Skin of body (tissue), 2 donors: ENCODE measurements around the gene DCT. TPM values are rescaled to one million over a fixed set of nuclear protein-coding genes. Genes with fewer than 3 reads are reported as not detected.

Experiments used
- DNase-seq: peaks from one replicate; lab custom pipeline; 2025; lab: John Stamatoyannopoulos, UW
- total RNA-seq: library from RNA; depleted of rRNA; stranded (reverse); fragments of >200 nt; gene quantifications from one replicate; pipeline ENCODE4 v1.2.3, GENCODE V29; 2014

DCT gene
- total RNA-seq, 1 donor from 2014 or later = 28.3 TPM

DNA sequence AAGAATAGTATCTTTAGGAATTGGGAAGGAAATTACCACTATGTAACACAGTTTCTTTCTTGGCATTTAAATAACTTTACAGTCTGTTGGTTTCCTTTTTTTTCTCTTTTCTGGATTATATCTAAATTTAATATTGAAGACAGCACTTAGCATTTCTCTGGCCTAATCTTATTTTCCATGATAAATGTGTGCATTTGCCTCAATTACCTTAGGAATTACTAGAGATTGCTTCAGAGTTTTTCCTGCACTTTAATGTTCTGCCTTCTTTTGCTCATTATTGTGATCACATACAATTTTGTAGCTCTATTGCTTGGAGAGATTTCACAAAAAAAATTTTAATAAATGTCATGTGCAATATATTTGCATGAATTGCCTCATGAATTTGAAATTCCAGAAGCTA, 25.1 kb downstream of the DCT start:
- no peak for DNase-seq

DNA sequence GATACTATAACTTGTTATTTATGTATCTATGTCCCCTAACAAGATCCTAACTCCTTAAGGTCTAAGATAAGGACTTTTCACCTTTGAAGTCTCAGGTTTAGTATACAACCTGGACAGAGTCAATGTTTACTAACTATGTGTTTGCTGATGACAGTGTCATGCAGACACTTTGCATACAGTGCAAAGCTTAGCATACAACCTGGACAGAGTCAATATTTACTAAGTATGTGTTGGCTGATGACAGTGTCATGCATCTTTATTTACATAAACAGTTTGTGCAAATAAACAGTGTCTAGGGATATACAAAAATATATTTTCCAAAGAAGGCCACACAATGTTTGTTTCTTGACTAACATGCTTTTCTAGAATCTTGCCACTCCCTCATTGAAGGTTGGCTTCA, 34.7 kb downstream of the DCT start:
- no peak for DNase-seq

DNA sequence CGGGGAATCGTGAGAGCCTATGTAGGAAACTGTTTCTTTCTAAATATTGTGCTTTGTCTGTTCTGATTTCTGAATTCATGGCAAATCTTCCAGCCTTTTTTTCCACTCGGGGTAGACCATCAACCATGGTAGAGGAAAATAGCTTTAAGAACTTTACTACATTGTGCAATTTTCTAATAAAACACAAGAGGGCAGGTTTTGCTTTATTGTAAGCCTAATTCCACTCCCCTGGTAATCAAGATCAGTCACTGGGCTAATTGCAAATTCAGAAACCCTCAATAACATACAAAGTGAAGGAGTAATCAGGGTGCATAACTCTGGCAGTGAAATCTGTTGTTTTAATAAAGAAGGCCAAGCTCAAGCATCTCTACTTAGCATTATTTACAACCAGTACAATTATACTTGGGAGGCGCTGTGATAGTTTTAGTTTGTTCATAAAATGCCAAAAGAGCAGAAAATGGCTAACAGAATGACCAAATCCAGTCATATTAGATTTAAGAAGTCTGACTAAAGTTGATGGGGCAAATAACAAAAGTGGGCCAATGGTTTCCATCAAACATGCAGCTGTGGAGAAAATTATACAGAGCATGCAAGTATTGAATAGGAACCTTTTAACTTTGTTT, 43.8 kb downstream of the DCT start:
- DNase-seq = peak; percentile 26

DNA sequence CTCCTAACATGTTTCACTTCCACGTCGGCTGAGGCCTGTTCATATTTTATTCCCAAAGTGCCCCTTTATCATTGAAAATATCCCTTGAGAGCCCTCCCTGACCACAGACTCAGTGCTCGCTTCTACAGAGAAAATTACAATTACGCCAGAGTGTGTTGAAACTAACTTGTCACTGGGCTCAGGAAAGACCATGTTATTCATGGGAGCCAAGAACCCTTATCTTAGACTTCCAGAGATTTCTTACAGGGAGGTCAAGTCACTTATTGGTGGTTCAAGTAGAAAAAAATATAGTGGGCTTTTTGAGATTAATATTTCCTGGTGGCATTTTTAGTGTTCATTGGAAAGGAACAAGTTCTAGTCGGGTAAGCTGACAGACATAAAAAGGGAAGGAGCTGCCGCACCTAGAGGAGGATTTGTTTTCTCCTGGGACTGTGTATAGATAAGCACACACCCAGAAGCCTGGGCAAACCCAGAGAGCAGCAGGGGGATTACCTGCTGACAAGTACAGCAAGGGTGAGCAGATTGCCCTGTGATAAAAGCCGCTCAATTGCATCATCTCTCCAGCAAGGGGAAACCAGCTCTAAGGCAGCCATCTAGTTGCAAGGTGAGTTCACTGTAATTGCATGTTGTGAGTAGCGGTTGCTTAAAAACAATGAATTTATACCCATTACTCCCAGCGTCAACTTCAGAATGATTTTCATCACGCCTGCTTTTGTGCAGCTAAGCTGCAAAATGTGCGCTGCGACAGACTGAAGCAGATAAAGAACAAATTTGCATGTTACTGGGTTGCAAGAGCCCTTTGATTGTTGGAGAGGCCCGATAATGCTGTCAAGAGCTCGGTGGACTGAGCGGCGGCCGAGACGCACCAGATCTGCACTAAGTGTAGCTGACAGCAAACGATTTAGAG, 46.2 kb downstream of the DCT start:
- DNase-seq = no peak

DNA sequence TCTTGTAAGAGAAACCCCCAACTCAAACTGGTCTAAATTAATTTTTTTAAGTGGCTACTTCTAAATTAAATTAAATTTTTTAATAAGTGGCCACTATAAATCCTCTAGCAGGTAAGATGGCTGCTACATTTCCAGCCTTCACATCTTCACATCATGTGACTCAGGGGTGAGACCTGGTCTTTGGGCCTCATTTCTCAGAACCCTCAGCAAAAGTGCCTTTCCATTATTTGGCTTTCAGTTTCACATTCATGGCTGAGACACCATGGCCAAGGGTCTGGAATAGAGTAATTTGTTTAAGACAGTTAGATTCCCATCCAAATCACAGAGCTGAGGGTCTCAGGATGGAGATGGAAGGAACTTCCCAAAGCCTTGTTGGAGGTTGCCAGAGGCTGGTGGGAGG, 47.5 kb downstream of the DCT start:
- no peak for DNase-seq

DNA sequence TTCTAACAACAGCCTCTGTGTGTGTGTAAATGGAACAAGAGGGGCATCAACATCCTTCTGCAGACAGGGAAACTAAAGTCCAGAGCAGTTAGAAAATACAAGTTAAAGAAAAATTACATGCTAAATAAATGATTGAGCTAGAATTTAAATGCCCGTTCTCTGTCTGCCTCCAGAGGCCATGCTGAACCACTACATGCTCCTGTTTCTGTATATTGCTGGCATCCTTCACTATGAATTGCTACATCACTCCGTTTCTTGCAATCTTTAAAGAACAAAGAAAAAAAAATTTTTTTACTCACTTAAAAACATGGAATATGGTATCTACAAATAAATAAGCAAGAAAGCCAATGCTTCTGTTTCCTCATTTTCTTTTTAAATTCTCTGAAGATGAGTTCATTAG, 47.9 kb downstream of the DCT start:
- DNase-seq = no peak

DNA sequence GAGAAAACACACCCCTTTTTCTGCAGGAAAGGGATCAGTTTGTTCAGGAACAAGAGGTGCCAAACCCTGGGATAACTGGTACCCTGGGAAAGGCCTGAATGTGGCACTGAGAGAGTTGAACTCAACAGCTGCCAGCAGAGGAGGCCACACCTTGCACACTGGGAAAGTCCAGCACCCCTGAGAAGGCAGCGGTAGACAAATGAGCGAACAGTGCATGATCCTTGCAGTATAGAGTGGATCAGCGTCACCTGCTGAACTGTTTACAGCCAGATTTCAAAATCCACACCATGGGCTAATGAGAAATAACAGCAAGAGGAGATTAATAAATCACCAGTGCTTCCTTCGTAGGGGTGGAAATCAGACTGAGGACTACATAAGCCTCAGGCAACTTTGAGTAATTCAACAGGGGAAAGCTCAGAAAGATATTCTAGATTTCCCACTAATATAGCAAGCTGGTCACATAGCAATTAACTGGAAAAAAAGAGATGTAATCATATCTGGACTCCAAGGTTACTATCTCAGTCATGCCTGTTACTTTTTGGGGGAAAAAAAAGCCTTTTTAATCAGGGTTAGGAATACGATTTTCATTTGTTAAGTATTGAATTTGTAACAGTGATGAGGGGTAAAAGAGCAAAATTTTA, 52.0 kb downstream of the DCT start:
- DNase-seq = no peak

DNA sequence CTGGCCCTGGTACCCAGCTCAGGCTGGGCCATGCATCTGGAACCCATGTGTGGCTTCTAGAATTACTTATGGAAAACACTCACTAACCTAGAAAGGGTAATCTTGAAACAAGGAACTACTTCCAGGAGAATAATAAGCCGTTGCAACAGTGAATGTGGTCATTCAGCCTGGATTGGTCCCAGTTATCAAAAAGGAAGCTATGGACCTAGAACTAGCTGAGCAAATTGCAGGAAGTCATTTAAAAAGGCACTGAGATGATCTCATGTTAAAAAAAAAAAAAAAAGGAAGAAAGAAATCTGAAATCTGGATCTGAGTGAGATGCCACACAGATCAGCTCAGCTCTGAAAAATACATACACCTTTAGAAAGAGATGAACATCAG, 59.6 kb downstream of the DCT start:
- no peak for DNase-seq

DNA sequence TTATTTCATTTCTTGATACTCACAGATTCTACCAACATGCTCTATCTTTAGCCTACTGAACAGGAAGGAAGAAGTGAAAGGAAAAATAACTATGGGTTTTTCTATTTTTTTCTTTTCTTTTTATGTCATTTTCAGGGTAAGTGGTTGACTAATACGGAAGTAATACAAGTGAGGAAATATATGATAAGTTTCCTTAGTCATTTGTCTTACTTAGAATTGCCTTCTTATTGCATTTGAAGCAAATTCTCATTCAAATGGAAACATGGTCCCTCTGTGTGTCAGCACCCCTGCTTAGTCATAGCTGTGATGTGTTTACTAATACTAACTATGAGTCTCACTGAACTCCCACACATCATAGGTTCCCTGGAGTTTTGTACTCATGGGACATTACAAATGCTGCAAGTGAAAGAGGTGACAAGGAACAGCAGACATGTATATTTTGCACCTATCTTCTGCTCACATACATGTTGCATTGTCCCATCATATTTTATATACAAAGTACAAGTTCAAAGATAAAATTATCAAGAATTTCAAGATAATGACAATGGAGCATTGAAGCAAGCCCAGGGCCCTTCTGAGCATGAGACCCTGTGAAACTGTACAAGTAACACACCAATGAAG, 60.1 kb downstream of the DCT start:
- DNase-seq = no peak

DNA sequence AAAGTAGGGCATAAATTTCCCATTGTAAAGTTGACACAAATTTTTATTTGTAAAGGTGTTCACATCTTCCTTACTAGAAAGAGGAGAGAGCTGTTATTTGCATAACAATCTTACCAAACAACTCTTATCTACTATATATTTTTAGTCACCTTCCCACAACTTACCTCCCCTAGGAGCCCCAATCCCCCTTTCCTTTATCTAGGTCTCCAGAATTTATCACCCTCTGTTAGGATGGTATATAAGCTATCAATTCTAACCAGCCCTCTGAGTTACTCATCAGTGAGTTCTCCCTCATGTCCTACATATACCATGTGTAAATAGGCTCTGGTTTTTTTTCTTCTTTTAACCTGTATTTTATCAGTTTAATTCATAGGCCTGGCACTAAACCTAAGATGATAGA, 62.2 kb downstream of the DCT start:
- no peak for DNase-seq

DNA sequence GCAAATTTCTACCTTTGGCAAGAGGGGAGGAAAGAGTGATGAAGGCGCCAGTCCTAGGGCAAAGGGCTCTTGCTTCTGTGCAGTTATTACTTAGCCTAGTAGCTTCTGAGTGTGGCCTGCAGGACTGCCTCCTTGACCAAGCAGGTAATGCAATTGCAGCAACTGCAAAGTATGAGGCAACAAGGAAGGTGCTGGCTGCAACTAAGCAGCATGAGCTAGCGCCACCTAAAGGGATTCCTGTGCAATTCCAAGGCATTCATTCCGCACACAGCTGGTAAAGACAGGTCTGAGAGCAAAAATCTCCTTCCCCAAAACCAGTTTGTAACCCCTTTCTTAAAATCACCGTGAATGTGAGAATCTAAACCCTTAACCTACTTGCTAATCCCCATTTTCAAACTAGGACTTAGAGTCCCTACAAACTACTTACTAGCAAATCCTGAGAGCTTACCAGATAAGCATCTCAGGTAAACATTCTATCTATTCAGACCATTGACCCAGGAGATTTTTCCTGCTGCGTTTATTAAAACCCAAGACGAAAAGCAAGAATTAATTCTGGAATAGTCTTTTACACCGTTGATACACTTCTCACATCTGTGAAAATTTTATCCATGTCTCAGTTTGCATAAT, 62.9 kb downstream of the DCT start:
- no peak for DNase-seq

DNA sequence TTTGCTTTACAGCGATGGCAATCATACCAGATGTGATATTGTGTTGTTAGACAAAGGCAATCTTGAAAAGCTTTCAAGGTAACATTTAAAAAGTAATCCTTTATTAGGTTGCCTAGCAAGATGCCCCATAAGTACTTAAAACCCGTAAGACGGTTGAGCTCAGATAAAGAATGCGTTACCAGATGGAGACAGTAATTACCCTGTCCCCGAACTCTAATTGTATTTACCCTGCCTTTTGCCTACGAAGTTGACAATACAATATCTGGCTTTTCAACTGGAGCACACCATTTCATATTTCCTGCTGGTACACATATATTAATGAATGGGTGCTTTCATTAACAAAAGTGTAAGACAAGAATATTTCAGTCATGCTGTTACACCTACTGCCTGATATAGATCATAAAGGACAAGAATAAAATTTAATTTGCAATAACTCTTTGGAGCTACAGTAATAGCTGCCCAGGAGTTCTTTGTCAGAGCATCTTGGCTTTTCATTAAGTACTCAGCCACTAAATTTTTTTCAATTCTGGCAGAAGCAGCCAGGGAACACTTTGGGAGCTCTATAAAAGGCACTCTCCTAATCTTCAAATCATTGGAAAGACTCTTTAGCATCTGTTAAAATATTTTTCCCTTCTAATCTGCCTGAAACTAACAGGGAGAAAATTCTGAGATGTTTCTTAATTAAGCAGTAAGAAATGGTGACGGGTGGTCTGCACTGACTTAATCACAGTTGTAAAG, 63.8 kb downstream of the DCT start:
- DNase-seq = no peak

DNA sequence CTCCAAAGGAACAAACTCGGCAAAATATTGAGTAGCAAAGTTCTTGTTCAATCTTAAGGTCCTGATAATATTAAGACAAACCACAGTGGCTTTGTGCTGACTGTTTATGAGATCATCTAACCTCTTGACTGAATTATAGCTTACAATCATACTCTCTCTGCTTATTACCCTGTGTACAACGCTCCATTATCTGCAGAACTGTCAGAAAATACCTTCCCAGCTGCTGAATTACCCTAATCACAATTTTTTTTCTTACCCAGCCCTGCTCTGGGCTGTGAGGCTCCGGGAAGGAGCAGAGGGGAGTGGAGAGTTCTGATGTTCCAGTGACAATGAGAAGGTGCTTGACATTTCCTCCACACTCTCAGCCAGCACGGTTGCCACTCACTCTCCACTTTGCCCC, 64.8 kb downstream of the DCT start:
- no peak for DNase-seq

DNA sequence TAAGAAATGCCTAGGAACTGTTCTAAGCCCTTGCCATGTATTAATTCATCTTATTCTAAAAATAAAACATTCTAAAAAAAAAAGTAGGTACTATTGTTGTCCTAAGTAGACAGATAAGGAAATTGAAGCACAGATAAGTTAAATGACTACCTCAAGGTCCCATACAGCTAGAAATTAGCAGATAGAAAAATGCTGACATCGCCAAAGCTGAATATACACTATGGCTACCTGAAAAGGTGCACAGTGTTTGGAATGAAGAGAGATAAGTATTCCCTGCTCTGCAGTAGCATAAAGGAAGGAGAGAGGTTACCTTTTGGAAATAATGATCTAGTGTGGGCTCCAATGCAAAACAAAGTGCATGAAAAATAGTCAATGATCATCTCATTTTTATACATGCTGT, 65.3 kb downstream of the DCT start:
- no peak for DNase-seq

DNA sequence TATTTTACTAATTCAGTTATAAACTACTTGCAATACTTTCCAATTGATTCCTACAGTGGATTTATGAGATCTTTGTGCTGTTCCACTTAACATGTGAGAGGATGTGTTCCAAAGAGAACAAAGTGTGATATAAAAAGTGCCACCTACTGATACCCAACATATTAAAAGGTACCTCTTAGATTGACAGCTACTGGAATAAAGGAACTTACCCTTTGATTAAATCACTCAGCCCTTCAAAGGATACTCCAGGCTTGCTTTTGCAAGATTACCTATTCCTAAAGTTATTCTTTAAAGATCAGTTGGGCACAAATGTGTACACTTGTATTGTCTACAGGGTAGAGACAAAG, 65.9 kb downstream of the DCT start:
- DNase-seq = no peak

DNA sequence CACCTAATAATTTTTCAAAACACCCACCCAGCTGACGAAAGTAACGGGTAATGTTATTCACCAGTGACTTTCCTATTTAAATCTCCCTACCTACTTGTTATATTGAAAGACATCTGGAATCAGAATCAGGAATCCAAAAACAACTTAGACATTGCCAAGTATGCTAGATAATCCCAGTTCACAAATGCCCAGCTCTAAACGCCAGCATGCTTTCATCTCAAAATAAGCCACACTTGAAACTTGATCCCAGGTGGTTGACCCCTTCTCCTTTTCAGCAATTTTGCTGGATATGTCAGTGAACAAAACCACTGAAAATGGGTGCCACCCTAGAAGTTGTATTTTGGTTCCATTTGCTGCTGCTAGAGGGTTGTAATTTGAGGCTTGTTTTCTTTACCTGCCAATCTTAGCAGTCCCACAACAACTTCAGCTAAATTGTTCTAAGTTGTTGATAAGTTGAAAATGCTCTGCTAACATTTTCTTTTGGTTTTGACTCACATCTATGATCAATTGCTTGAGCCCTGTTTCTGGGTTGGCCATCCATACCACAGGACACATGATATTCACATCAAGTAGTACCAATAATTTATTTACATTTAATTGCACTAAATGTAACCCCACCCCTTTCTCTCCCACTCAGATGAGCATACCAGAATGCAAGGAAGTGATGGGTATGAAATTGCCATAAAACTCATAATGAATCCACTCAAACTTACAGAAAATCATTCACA, 66.4 kb downstream of the DCT start:
- DNase-seq = no peak

DNA sequence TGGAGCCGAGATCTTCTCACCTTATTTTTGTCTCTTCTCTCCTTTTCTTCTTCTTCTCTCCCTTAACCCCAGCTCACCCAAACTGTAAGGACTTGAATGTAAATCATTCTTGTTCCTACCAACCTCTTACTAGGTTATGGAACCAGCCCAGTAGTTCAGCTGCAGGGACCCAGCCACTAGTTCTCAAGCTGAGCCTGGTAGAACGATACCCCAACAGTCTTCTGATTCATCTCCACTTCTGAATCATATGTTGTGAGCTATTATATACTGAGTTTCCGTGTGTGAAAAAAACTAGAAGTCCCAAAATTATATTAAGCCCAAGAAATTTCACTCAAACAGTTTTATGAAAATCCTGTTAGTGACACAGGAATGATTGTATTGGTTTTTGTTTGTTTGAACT, 67.7 kb downstream of the DCT start:
- DNase-seq = no peak

DNA sequence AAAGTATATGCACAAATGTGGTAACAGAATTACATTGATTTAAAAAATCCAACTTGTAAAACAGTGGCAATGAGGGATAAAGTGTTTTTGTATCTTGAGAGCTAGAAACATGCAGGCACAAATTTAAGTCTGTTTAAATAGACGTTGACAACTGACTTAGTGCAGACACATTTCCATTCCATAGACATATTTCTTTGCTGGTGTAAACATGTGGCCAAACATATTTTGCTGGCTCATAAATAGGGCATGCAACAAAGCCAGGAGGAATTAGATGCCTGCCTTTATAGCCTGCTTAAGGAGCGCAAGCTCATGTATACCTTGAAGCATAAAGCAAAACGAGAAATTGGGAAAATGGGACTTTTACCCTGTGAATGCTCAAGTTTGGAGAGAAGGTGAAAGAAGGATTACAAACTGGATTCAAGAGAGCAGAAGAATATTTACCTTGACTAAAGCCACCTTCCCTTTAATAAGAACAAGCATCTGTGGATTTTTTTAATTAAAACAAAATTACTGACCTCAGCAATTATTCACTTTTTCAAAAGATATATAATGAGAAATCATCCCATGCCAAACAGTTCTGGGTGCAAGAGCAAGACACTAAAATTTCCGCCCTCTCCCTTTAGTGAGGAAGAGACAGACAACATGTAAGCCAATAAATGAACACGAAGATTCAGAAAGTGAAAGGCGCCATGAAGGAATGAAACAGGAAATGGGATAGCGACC, 71.0 kb downstream of the DCT start:
- DNase-seq = no peak

DNA sequence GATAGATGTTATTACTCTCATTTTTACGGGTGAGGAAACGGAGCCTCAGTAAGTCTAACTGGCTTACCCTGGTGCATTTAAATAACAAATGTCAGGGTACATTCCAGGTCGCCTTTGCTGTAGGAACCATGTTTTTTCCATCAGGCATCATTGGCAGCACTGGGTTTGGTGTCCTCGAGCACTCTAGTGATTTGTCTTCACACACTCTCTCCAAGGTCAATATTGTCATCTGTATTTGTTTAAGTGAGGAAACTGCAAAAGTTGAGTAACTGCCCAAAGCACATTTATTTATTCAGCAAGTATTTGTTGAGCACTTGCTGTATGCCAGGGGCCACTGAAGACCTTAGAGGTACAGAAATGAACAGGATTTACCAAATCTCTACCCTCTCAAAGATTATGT, 78.6 kb downstream of the DCT start:
- DNase-seq = no peak

DNA sequence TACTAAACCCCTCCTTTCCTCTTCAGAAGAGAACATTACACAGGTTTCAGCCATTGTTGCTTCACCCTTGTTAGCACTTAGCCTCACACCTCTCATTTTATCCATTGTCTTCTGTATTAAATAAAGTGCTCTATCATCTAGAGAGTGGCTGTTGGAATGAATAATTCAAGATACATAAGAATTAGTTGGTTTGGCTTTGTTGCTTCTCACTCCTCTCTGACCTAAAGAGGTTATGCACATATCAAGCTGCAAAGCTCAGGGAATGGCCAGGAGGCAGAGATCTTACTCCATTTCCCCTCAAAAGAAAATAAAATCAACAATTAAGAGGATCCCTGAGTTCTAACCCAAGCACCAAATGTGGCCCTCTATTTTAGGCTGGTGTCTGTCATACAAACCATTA, 79.7 kb downstream of the DCT start:
- DNase-seq = no peak
